Ishikawa (cell line): ENCODE results near the gene ARFGEF3.

Experiments
- CEBPB ChIP-seq: IDR thresholded peaks from 2 replicates; pipeline ENCODE4 v1.6.1; 2012
- CREB1 ChIP-seq: IDR thresholded peaks from 2 replicates; pipeline ENCODE4 v1.6.1; 2012; ENCODE audit warnings: low read depth
- EGR1 ChIP-seq: IDR thresholded peaks from 2 replicates; pipeline ENCODE4 v1.6.1; 2012
- EP300 ChIP-seq: IDR thresholded peaks from 2 replicates; pipeline ENCODE4 v1.6.1; 2012; ENCODE audit warnings: borderline replicate concordance
- FOXM1 ChIP-seq: IDR thresholded peaks from 2 replicates; pipeline ENCODE4 v1.6.1; 2012; ENCODE audit warnings: low read depth, borderline replicate concordance
- MAX ChIP-seq: IDR thresholded peaks from 2 replicates; pipeline ENCODE4 v1.6.1; 2012
- NFIC ChIP-seq: IDR thresholded peaks from 2 replicates; pipeline ENCODE4 v1.6.1; 2012
- RAD21 ChIP-seq: IDR thresholded peaks from 2 replicates; pipeline ENCODE4 v1.6.1; 2012; ENCODE audit warnings: low read depth
- REST ChIP-seq: IDR thresholded peaks from 2 replicates; pipeline ENCODE4 v1.6.1; 2012; ENCODE audit warnings: low read depth, mild to moderate bottlenecking
- TAF1 ChIP-seq: IDR thresholded peaks from 2 replicates; pipeline ENCODE4 v1.6.1; 2012; ENCODE audit warnings: low read depth, mild to moderate bottlenecking
- TCF12 ChIP-seq: IDR thresholded peaks from 2 replicates; pipeline ENCODE4 v1.6.1; 2012; ENCODE audit warnings: low read depth
- TEAD4 ChIP-seq: IDR thresholded peaks from 2 replicates; pipeline ENCODE4 v1.6.1; 2012
- USF1 ChIP-seq: IDR thresholded peaks from 2 replicates; pipeline ENCODE4 v1.6.1; 2012
- YY1 ChIP-seq: IDR thresholded peaks from 2 replicates; pipeline ENCODE4 v1.6.1; 2012; ENCODE audit warnings: low read depth
- ZBTB7A ChIP-seq: IDR thresholded peaks from 2 replicates; pipeline ENCODE4 v1.6.1; 2012; ENCODE audit warnings: low read depth

ARFGEF3 gene

GRCh38 chr6:138205437-138206094, 43.8 kb downstream of the ARFGEF3 start:
- TF ChIP-seq TCF12, result no peak
- TF ChIP-seq FOXM1, result no peak
- no peak for TF ChIP-seq EGR1
- TF ChIP-seq USF1, result no peak
- TF ChIP-seq YY1, result no peak
- TF ChIP-seq TAF1, result no peak
- TF ChIP-seq REST, result no peak
- TF ChIP-seq ZBTB7A, result no peak
- TF ChIP-seq RAD21, result no peak
- no peak for TF ChIP-seq NFIC
- TF ChIP-seq EP300, result no peak
- TF ChIP-seq CREB1, result no peak
- TF ChIP-seq TEAD4, result no peak
- no peak for TF ChIP-seq CEBPB
- TF ChIP-seq MAX, result no peak

- TF ChIP-seq CREB1 (no peak), YY1 (no peak), NFIC (no peak), USF1 (no peak), RAD21 (no peak), REST (no peak), ZBTB7A (no peak), EP300 (no peak), FOXM1 (no peak), TEAD4 (no peak), EGR1 (no peak), CEBPB (no peak), TCF12 (no peak), MAX (no peak), TAF1 (no peak)
Observed at GRCh38 chr6:138206862-138207261, 45.1 kb downstream of the ARFGEF3 start.

GRCh38 chr6:138211048-138211581, 49.4 kb downstream of the ARFGEF3 start:
- TF ChIP-seq YY1, result no peak
- no peak for TF ChIP-seq TCF12
- no peak for TF ChIP-seq MAX
- TF ChIP-seq NFIC, result no peak
- no peak for TF ChIP-seq TAF1

GRCh38 chr6:138211601-138212000, 49.9 kb downstream of the ARFGEF3 start:
- TF ChIP-seq ZBTB7A (no peak), TAF1 (no peak), YY1 (no peak), TEAD4 (no peak), NFIC (no peak), CREB1 (no peak), EP300 (no peak), USF1 (no peak), CEBPB (no peak), EGR1 (no peak), RAD21 (no peak), TCF12 (no peak), MAX (no peak), FOXM1 (no peak)
